ENCODE results near the gene RAPGEF1. TPM values are rescaled to one million over a fixed set of nuclear protein-coding genes. Genes with fewer than 3 reads are reported as not detected.
A peak's percentile ranks its signal among the peaks of the same experiment; 100 is the strongest.

Gene RAPGEF1
- total and polyA plus RNA-seq, 9 of the 15 experiments (the other 6 are each of a cell fraction or from before 2014, with no cell fraction given), result 0.06 to 44.1 (median 19.9) TPM

- TF ChIP-seq CUX1 (CRISPR knock-in tag; IDR thresholded peaks at IDR 0.05) (no peak), ATF3 (IDR thresholded peaks at IDR 0.05) (peak; percentile 65), ATF3 (CRISPR knock-in tag; conservative IDR thresholded peaks at IDR 0.05) (no peak), SMARCE1 (IDR thresholded peaks at IDR 0.05) (no peak), NKRF (IDR thresholded peaks at IDR 0.05; ENCODE audit: borderline replicate concordance) (no peak), MXD1 (CRISPR knock-in tag; IDR thresholded peaks at IDR 0.05; ENCODE audit: borderline replicate concordance, poor library complexity, severe bottlenecking) (no peak), ZBED1 (IDR thresholded peaks at IDR 0.05) (no peak)
Measured at GRCh38 chr9:131605770-131606590, 133.9 kb downstream of the RAPGEF1 start (continued).
